ENCODE data around the gene TNFSF4.
"Not testable (repeated sequence)": the region's sequence is repeated elsewhere in the genome, so short reads cannot be mapped to it uniquely, and the experiment has no call there.

TNFSF4 gene

DNA sequence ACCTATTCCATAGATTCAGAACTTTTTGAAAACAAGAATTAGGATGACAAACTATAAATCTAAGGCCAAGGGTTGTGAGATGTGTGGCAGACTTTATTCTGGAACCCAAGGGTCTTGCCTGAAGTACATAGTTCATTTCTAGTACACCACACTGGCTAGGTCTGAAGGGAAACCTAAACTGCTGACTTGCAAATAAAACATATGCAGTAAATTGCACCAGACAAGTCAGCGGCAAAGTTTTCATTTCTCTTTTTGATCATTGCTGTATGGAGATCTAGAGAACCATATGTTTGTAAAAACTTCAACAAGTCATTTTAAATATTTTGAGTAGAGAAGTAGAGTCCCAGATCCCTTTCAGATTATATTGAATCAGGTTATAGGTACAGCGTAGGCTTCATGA is 43.9 kb downstream of the TNFSF4 start:
- DNase-seq (ENCODE audit: low read depth): no peak

DNA sequence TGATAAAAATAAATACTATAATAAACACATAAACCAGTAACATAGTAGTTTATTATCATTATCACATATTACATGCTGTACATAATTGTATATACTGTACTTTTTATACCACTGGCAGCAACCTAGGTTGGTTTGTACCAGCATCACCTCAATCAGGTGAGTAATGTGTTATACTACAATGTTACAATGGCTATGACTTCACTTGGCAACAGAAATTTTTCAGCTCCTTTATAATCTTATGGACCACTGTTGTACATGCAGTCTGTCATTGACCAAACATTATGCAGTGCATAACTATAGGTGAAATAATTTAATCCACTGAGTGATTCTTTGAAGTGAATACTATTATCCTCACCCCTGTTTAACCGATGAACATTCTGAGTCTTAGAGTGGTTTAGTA is 44.5 kb downstream of the TNFSF4 start:
- DNase-seq (ENCODE audit: low read depth): no peak

DNA sequence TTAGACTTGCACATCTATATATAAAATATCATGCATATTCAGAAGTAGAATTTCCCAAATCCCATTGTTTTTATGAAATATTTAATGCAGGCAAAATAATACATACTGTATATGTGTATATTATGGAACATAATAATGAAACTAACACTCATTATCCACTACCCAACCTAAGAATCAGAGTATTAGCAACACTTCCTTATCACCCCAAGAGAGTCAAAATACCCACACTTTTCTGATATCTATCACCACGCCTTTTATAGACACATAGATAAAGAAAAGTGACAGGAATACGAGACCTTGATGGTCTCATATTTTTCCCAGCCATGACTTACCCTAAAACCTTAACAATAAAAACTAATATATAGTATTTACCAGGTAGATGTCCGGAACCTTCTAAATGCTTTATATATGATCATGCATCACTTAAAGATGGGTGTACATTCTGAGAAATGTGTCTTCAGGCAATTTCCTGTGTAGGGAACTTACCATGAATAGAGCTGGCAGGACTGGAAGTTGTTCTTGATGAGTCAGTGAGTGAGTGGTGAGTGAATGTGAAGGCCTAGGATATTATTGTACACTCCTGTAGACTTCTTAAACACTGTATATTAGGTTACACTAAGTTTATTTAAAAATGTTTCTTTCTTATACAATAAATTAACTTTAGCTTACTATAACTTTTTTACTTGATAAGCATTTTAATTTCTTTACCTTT is 45.5 kb downstream of the TNFSF4 start:
- DNase-seq (ENCODE audit: low read depth): peak; percentile 43

DNA sequence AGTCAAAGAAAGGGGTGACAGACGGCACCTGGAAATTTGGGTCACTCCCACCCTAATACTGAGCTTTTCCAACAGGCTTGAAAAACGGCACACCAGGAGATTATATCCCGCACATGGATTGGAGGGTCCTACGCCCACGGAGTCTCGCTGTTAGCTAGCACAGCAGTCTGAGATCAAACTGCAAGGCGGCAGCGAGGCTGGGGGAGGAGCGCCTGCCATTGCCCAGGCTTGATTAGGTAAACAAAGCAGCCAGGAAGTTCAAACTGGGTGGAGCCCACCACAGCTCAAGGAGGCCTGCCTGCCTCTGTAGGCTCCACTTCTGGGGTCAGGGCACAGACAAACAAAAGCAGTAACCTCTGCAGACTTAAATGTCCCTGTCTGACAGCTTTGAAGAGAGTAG is 53.2 kb downstream of the TNFSF4 start:
- DNase-seq (ENCODE audit: low read depth): not testable (repeated sequence)

DNA sequence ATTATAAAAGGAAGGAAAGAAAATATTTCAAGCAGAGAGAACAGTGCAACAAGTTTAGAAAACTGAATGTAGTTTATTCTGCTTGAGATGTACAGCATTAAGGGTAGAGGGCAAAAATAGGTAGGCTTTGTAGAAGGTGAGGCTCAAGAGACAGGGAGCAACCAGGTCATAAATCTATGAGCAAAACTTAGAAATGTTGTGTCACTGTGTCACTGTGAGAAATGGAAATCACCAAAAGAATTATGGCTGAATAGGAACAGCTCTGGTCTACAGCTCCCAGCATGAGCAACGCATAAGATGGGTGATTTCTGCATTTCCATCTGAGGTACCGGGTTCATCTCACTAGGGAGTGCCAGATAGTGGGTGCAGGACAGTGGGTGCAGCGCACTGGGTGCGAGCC is 53.6 kb downstream of the TNFSF4 start:
- no peak for DNase-seq (ENCODE audit: low read depth)

DNA sequence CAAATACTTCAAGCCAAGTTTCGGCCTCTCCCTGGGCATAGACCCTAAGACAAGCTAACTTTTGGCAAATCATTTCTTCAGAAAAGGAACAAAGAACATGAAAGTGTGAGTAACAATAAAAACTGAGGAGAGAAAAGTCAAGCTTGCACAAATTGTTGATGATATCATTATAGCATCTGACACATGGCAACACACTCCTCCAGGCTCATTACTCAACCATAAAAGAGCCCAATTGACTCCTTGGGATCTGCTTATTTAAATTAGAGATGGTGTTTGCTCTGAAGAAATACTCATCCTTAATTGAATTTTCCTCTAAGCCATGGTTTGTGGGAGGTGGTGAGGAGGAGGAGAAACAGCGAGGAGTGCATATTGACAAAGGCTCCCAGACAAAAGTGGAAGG is 54.5 kb downstream of the TNFSF4 start:
- no peak for DNase-seq (ENCODE audit: low read depth)

DNA sequence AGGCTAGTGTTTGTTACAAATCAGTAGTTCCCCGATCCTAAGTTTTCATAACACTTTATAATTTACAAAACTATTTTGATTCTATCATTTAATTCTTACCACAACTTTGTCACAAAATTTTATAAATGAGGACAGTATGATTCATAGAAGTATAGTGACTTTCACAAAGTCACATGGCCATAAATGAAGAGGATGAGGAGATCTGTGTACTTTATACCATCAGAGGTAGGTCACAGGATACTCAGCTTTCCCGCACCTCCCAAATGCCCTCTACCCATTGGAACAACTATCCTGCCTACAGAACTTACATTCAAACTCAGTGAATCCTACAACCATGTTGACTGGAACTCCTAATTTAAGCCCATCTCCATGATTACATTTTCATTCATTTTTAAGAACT is 56.3 kb downstream of the TNFSF4 start:
- no peak for DNase-seq (ENCODE audit: low read depth)

DNA sequence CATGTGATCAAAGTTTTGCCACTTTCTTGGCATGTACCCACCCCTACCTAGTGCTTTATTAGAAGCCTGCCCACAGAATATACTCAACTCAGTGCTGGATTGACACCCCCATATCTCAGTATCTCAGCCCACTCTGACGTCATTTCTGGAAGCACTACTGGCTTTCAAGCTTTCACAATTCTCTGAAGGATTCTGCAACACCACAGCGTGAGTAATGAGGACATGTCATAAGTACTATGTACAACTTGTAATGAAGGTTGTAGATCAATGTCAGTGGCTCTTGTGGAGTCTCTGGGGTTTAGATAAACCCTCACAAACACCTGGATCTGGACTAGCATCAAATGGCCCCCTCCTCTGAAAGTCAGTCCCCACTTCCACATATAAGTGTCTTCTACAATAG is 57.2 kb downstream of the TNFSF4 start:
- DNase-seq (ENCODE audit: low read depth): peak; percentile 79

DNA sequence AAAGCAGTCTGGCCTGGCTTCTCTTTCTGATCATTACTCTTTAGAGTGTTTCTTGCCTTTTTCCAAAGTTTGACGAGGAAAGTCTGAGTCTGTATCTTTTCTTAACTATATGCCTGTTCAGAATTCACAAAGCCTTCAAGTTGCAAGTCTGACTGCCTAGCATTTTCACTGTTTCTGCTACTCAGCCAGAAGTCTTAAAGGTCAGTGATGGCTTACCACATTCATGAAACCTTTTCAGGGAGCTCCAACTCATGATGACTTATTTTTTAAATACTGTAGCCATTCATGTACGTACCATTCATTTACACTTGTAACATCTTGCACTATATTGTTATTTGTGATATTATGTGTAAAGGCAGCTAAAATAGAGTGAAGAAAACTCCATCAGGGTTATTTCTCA is 58.2 kb downstream of the TNFSF4 start:
- DNase-seq (ENCODE audit: low read depth): no peak

DNA sequence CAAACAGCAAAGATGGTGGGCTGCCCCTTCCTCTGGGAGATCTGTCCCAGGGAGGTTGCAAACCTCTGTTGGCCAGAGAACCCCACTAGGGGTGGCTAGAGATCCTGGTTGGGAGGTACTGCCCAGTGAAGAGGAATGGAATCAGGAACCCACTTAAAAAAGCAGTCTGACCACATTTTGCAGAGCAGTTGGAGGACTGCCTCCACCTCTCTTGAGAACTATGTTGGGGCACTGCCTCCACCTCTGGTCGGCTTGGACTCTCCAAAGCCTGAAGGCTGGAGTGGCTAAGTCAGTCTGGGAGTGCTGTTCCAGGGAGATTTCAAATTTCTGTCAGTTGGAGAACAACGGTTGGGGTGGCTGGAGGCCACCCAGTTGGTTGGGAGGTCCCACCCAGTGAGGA is 58.6 kb downstream of the TNFSF4 start:
- no peak for DNase-seq (ENCODE audit: low read depth)

DNA sequence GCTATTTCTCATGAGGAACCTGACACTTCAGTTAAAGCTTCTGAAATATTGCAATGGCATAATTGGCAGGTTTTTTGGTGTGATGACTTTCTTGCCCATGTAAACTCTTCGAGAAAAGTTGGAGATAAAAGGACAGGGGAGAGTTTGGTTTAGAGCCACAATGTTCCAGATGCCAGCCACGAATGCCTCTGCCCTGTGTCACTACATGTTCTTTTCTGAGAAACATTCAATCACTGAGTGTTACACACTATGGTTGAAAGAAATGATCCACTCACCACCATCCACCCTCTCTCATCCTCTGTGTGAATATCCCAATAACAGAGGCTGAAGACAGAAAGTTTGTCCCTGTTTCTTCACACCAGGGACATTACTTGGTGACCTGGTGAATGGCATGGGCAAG is 66.4 kb downstream of the TNFSF4 start:
- no peak for DNase-seq (ENCODE audit: low read depth)

DNA sequence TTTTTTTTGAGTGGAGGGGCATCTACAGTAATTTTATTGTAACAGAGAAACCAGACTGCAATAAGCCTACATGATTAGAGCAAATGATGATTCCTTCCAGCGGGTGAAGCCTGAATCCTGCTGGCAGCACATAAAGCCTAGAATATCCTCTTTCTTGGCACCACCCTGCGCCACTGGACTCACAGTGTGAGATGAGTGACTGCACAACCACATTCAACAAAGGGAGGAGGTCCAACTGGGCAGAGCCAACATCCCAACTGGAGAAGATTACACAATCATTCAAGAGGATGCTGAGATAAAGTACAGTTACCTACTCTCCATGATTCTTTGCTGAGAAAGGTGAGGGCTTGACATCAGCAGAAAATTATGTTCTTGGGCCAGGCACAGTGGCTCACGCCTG is 67.4 kb downstream of the TNFSF4 start:
- DNase-seq (ENCODE audit: low read depth): no peak

DNA sequence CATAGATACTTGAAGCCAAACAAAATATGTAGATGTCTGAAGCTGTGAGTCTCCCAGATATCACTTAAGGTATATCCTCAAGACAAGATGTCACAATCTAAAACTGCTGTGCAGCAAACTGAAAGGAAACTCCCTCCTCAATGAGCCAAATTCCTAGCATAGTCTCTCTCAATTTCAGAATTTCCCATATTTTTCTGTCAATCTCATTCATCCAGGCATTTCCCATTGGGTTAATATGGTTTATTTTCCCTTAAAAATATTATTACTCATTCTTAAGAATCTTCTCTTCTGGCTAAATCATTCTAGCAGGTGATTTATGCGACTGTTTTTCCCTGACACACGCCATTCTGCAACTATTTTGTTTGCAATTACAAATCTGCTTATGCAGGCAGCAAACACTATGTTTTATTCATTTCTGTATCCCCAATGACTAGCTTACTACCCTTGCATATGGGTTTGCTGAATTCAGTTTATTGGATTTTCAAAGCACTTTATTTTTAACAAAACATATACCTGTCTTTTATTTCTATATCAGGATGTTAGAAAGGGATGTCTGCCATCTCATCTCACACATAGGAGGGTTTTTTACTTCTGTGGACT is 69.9 kb downstream of the TNFSF4 start:
- no peak for DNase-seq (ENCODE audit: low read depth)

DNA sequence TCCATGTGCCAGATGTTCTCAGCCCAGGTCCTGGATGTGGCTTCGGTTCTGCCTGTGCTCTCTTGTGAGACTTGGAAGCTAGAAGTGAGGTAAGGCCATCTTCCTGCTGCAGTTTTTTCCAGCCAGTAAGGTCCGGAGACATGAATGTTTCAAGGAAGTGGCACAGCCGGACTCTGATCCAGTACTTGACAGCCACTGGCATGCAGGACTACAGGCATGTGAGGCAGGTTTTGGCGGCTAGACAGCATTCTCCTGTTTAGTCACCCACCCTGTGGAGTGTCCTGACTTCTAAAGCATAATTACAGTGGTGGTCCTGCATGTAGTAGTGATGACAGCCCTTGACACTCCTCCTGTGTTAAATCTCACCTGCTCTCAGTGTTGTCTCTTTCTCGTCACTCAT is 72.3 kb downstream of the TNFSF4 start:
- no peak for DNase-seq (ENCODE audit: low read depth)

DNA sequence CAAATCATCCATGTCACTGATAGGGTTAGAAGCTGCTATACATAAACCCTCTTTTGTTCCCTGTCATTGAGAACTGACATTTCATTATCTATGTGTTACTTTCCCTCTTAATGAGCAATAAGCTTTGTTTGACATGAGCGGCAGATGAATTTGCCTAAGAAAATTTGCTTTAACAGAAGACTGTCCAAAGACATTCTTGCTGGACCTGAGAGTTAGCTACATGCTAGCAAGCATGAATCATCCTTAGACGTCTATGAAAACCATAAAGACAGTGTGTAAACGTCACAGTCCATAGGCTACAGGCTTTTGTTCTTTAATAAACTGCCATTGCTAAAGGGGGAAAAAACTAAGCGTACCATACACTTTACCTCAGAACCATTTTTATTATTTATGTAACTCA is 73.1 kb downstream of the TNFSF4 start:
- no peak for DNase-seq (ENCODE audit: low read depth)

All from fibroblast of gingiva (primary cell).